ENCODE measurements around the gene GIT1. TPM values are rescaled to one million over a fixed set of nuclear protein-coding genes. Genes with fewer than 3 reads are reported as not detected.
A peak's percentile ranks its signal among the peaks of the same experiment; 100 is the strongest.

The GIT1 gene
- total and polyA plus RNA-seq, 2 experiments from 2014 or later, result 20.0 to 46.3 TPM

- no peak for DNase-seq (ENCODE audit: low spot score)
- TF ChIP-seq EZH2 (IDR thresholded peaks at IDR 0.05; ENCODE audit: borderline replicate concordance) (no peak), CTCF (IDR thresholded peaks at IDR 0.05; ENCODE audit: poor library complexity) (no peak), EZH2phosphoT487 (IDR thresholded peaks at IDR 0.05; ENCODE audit: low read depth, severe bottlenecking, unreplicated experiment) (no peak)
- peaks cover 85% of the 10 kb centered on the region for H3K27me3 ChIP-seq
These were observed 29.8 kb upstream of the GIT1 start for GRCh38 chr17:29619251-29619650.

GRCh38 chr17:29618272-29619065, 29.0 kb upstream of the GIT1 start:
- WGBS (ENCODE audit: low lambda C conversion rate, missing lambda C conversion rate), result 44% methylated on average over 22 of the region's 22 CpGs
- Histone ChIP-seq H3K36me3 (replicated peaks; ENCODE audit: insufficient read depth, low read depth) (no peaks in the 10 kb centered on the region), H3K4me3 (no peak overlapping the region), H3K4me2 (peak overlapping the region; percentile 81), H2AFZ (no peak overlapping the region), H3K9me3 (ENCODE audit: low read depth) (no peaks in the 10 kb centered on the region), H3K4me1 (ENCODE audit: insufficient read depth) (peaks cover 33% of the 10 kb centered on the region), H3K27me3 (peaks cover 88% of the 10 kb centered on the region), H4K20me1 (ENCODE audit: insufficient read depth, poor library complexity, severe bottlenecking) (no peaks in the 10 kb centered on the region), H3K79me2 (no peaks in the 10 kb centered on the region), H3K9me2 (replicated peaks; ENCODE audit: insufficient read depth) (no peaks in the 10 kb centered on the region), H3K27ac (no peak overlapping the region)
- no peak for DNase-seq (ENCODE audit: low spot score)
- TF ChIP-seq EZH2 (IDR thresholded peaks at IDR 0.05; ENCODE audit: borderline replicate concordance), result peak; percentile 51
- no peak for TF ChIP-seq EZH2phosphoT487 (IDR thresholded peaks at IDR 0.05; ENCODE audit: low read depth, severe bottlenecking, unreplicated experiment)
- TF ChIP-seq CTCF (IDR thresholded peaks at IDR 0.05; ENCODE audit: poor library complexity), result no peak

More at GRCh38 chr17:29619251-29619650, 29.8 kb upstream of the GIT1 start:
- H3K4me3 ChIP-seq, result no peak overlapping the region
- H2AFZ ChIP-seq, result no peak overlapping the region
- no peaks in the 10 kb centered on the region for H3K9me3 ChIP-seq (ENCODE audit: low read depth)
- H3K27ac ChIP-seq, result no peak overlapping the region
- no peaks in the 10 kb centered on the region for H3K36me3 ChIP-seq (replicated peaks; ENCODE audit: insufficient read depth, low read depth)
- H3K9me2 ChIP-seq (replicated peaks; ENCODE audit: insufficient read depth), result no peaks in the 10 kb centered on the region
- no peaks in the 10 kb centered on the region for H4K20me1 ChIP-seq (ENCODE audit: insufficient read depth, poor library complexity, severe bottlenecking)
- H3K4me1 ChIP-seq (ENCODE audit: insufficient read depth), result peaks cover 31% of the 10 kb centered on the region
- H3K79me2 ChIP-seq, result no peaks in the 10 kb centered on the region
- H3K4me2 ChIP-seq, result no peak overlapping the region

GRCh38 chr17:29617481-29618271, 28.2 kb upstream of the GIT1 start:
- peak; percentile 83 for DNase-seq (ENCODE audit: low spot score)
- H3K79me2 ChIP-seq, result no peaks in the 10 kb centered on the region
- H3K4me1 ChIP-seq (ENCODE audit: insufficient read depth), result peaks cover 28% of the 10 kb centered on the region

More at GRCh38 chr17:29617481-29618271, 28.2 kb upstream of the GIT1 start:
- Histone ChIP-seq H3K27me3 (peaks cover 81% of the 10 kb centered on the region), H3K36me3 (replicated peaks; ENCODE audit: insufficient read depth, low read depth) (no peaks in the 10 kb centered on the region), H3K27ac (no peak overlapping the region), H3K9me3 (ENCODE audit: low read depth) (no peaks in the 10 kb centered on the region), H4K20me1 (ENCODE audit: insufficient read depth, poor library complexity, severe bottlenecking) (no peaks in the 10 kb centered on the region), H3K9me2 (replicated peaks; ENCODE audit: insufficient read depth) (no peaks in the 10 kb centered on the region), H3K4me2 (peak overlapping the region; percentile 81), H2AFZ (no peak overlapping the region), H3K4me3 (no peak overlapping the region)
- TF ChIP-seq EZH2 (IDR thresholded peaks at IDR 0.05; ENCODE audit: borderline replicate concordance) (peak; percentile 58), CTCF (IDR thresholded peaks at IDR 0.05; ENCODE audit: poor library complexity) (peak; percentile 67), EZH2phosphoT487 (IDR thresholded peaks at IDR 0.05; ENCODE audit: low read depth, severe bottlenecking, unreplicated experiment) (no peak)
- WGBS (ENCODE audit: low lambda C conversion rate, missing lambda C conversion rate), result 15% methylated on average over 67 of the region's 68 CpGs

All from hepatocyte (in vitro differentiated cells).